ENCODE measurements around the gene E2F1.

E2F1 gene

GRCh38 chr20:33669873-33670640, 16.1 kb downstream of the E2F1 start:
- no peak for DNase-seq

GRCh38 chr20:33669224-33669623, 17.0 kb downstream of the E2F1 start:
- no peak for DNase-seq

GRCh38 chr20:33668466-33669155, 17.6 kb downstream of the E2F1 start:
- no peak for DNase-seq

- no peak for DNase-seq
Observed at GRCh38 chr20:33667676-33668465, 18.3 kb downstream of the E2F1 start.

GRCh38 chr20:33667245-33667675, 18.9 kb downstream of the E2F1 start:
- DNase-seq, result no peak

GRCh38 chr20:33666293-33667244, 19.6 kb downstream of the E2F1 start, which contains the start of gene ACTL10:
ACTL10 (plus strand) TSS chr20:33666943; CDS start chr20:33667498, 555 bp downstream.
- DNase-seq, result peak; percentile 89

- DNase-seq, result no peak
Observed at GRCh38 chr20:33664762-33665144, 21.4 kb downstream of the E2F1 start.

- DNase-seq, result no peak
Observed at GRCh38 chr20:33664085-33664761, 22.0 kb downstream of the E2F1 start.

GRCh38 chr20:33663161-33664084, 22.8 kb downstream of the E2F1 start:
- DNase-seq, result peak; percentile 45

- no peak for DNase-seq
Observed at GRCh38 chr20:33662172-33662571, 24.0 kb downstream of the E2F1 start, which contains the start of gene C20orf144. C20orf144 (plus strand) TSS chr20:33662327; CDS start chr20:33662346, 19 bp downstream.

- no peak for DNase-seq
Observed at GRCh38 chr20:33660685-33661058, 25.5 kb downstream of the E2F1 start.

GRCh38 chr20:33660035-33660684, 26.0 kb downstream of the E2F1 start:
- DNase-seq, result no peak

- no peak for DNase-seq
Observed at GRCh38 chr20:33659341-33660034, 26.7 kb downstream of the E2F1 start.

- no peak for DNase-seq
Observed at GRCh38 chr20:33658929-33659328, 27.3 kb downstream of the E2F1 start.

GRCh38 chr20:33658510-33658909, 27.7 kb downstream of the E2F1 start:
- DNase-seq, result no peak

- no peak for DNase-seq
Observed at GRCh38 chr20:33657704-33658095, 28.5 kb downstream of the E2F1 start.

- no peak for DNase-seq
Observed at GRCh38 chr20:33656783-33657703, 29.1 kb downstream of the E2F1 start.
